ENCODE measurements around the gene ODAD4.

The ODAD4 gene

GRCh38 chr17:41892021-41892376, 38.4 kb upstream of the ODAD4 start:
- TF ChIP-seq NFIC (IDR thresholded peaks at IDR 0.05) (no peak), YY1 (IDR thresholded peaks at IDR 0.05; ENCODE audit: low read depth) (no peak), MAX (IDR thresholded peaks at IDR 0.05) (no peak), TAF1 (IDR thresholded peaks at IDR 0.05; ENCODE audit: low read depth) (no peak), ZBTB7A (IDR thresholded peaks at IDR 0.05; ENCODE audit: low read depth) (no peak), TEAD4 (IDR thresholded peaks at IDR 0.05) (no peak), FOXM1 (IDR thresholded peaks at IDR 0.05; ENCODE audit: borderline replicate concordance, low read depth) (no peak), USF1 (IDR thresholded peaks at IDR 0.05) (no peak), TCF12 (IDR thresholded peaks at IDR 0.05; ENCODE audit: low read depth) (no peak), RAD21 (IDR thresholded peaks at IDR 0.05; ENCODE audit: low read depth) (no peak), REST (IDR thresholded peaks at IDR 0.05; ENCODE audit: low read depth) (no peak), CEBPB (IDR thresholded peaks at IDR 0.05) (no peak)

GRCh38 chr17:41893384-41893783, 37.0 kb upstream of the ODAD4 start:
- no peak for TF ChIP-seq FOXM1 (IDR thresholded peaks at IDR 0.05; ENCODE audit: borderline replicate concordance, low read depth)
- TF ChIP-seq EP300 (IDR thresholded peaks at IDR 0.05; ENCODE audit: borderline replicate concordance), result no peak
- TF ChIP-seq MAX (IDR thresholded peaks at IDR 0.05), result no peak
- TF ChIP-seq EGR1 (IDR thresholded peaks at IDR 0.05), result no peak
- TF ChIP-seq TAF1 (IDR thresholded peaks at IDR 0.05; ENCODE audit: low read depth), result no peak
- no peak for TF ChIP-seq USF1 (IDR thresholded peaks at IDR 0.05)
- TF ChIP-seq TCF12 (IDR thresholded peaks at IDR 0.05; ENCODE audit: low read depth), result no peak
- no peak for TF ChIP-seq YY1 (IDR thresholded peaks at IDR 0.05; ENCODE audit: low read depth)
- no peak for TF ChIP-seq TEAD4 (IDR thresholded peaks at IDR 0.05)
- TF ChIP-seq CREB1 (IDR thresholded peaks at IDR 0.05; ENCODE audit: low read depth), result no peak
- no peak for TF ChIP-seq NFIC (IDR thresholded peaks at IDR 0.05)
- TF ChIP-seq CEBPB (IDR thresholded peaks at IDR 0.05), result no peak
- no peak for TF ChIP-seq RAD21 (IDR thresholded peaks at IDR 0.05; ENCODE audit: low read depth)
- no peak for TF ChIP-seq ZBTB7A (IDR thresholded peaks at IDR 0.05; ENCODE audit: low read depth)

GRCh38 chr17:41894791-41895331, 35.6 kb upstream of the ODAD4 start:
- TF ChIP-seq EP300 (IDR thresholded peaks at IDR 0.05; ENCODE audit: borderline replicate concordance) (no peak), CEBPB (IDR thresholded peaks at IDR 0.05) (peak; percentile 69)

- no peak for TF ChIP-seq TCF12 (IDR thresholded peaks at IDR 0.05; ENCODE audit: low read depth)
- no peak for TF ChIP-seq EP300 (IDR thresholded peaks at IDR 0.05; ENCODE audit: borderline replicate concordance)
- no peak for TF ChIP-seq TEAD4 (IDR thresholded peaks at IDR 0.05)
- TF ChIP-seq USF1 (IDR thresholded peaks at IDR 0.05), result no peak
These were observed 34.8 kb upstream of the ODAD4 start for GRCh38 chr17:41895617-41896016.

GRCh38 chr17:41896726-41897125, 33.7 kb upstream of the ODAD4 start:
- no peak for TF ChIP-seq ZBTB7A (IDR thresholded peaks at IDR 0.05; ENCODE audit: low read depth)
- TF ChIP-seq CREB1 (IDR thresholded peaks at IDR 0.05; ENCODE audit: low read depth), result no peak
- TF ChIP-seq USF1 (IDR thresholded peaks at IDR 0.05), result no peak
- no peak for TF ChIP-seq CEBPB (IDR thresholded peaks at IDR 0.05)
- TF ChIP-seq EGR1 (IDR thresholded peaks at IDR 0.05), result no peak
- no peak for TF ChIP-seq RAD21 (IDR thresholded peaks at IDR 0.05; ENCODE audit: low read depth)
- no peak for TF ChIP-seq TEAD4 (IDR thresholded peaks at IDR 0.05)
- TF ChIP-seq TAF1 (IDR thresholded peaks at IDR 0.05; ENCODE audit: low read depth), result no peak
- TF ChIP-seq MAX (IDR thresholded peaks at IDR 0.05), result no peak
- TF ChIP-seq FOXM1 (IDR thresholded peaks at IDR 0.05; ENCODE audit: borderline replicate concordance, low read depth), result no peak
- TF ChIP-seq TCF12 (IDR thresholded peaks at IDR 0.05; ENCODE audit: low read depth), result no peak

GRCh38 chr17:41901646-41902045, 28.8 kb upstream of the ODAD4 start:
- TF ChIP-seq TEAD4 (IDR thresholded peaks at IDR 0.05) (no peak), FOXM1 (IDR thresholded peaks at IDR 0.05; ENCODE audit: borderline replicate concordance, low read depth) (no peak), RAD21 (IDR thresholded peaks at IDR 0.05; ENCODE audit: low read depth) (no peak), REST (IDR thresholded peaks at IDR 0.05; ENCODE audit: low read depth) (no peak), MAX (IDR thresholded peaks at IDR 0.05) (no peak), CEBPB (IDR thresholded peaks at IDR 0.05) (no peak), TCF12 (IDR thresholded peaks at IDR 0.05; ENCODE audit: low read depth) (no peak), USF1 (IDR thresholded peaks at IDR 0.05) (no peak), NFIC (IDR thresholded peaks at IDR 0.05) (no peak)
